ENCODE data around the gene PLCH2.
"Not testable (repeated sequence)": the region's sequence is repeated elsewhere in the genome, so short reads cannot be mapped to it uniquely, and the experiment has no call there.

The PLCH2 gene

GRCh38 chr1:2552189-2552588, 76.1 kb downstream of the PLCH2 start:
- in situ Hi-C loops (cut with HindIII; ENCODE audit: low pct_unique_long_range_greater_than_20kb, low sequenced_read_pairs) = no loop called here
- DNase-seq (ENCODE audit: low read depth in 1 of 2, low spot score in 1 of 2) = no peak
- no peak for TF ChIP-seq JUND (IDR thresholded peaks at IDR 0.05; ENCODE audit: low read depth)

DNA sequence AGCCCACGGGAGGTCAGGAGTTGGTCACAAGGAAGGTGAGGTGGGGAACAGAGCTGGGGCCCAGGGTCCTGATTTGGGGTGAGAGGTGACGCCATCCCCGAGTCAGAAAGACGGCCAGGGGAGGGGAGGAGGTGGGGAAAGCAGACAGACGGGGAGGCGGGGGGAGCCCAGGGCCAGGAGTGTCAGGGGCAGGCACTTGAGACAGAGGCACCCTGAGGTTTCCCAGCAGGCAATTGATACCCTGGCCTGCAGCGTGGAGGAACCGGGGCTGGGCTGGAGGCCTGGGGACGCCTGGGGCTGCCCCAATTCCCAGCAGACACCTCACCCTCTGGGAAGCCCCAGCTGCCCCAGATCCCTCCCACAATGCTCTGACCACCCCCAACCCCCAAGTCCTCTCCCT, 77.0 kb downstream of the PLCH2 start:
- in situ Hi-C loops (cut with HindIII; ENCODE audit: low pct_unique_long_range_greater_than_20kb, low sequenced_read_pairs); DNase-seq (ENCODE audit: low read depth in 1 of 2, low spot score in 1 of 2): not testable (repeated sequence)

- in situ Hi-C loops (cut with HindIII; ENCODE audit: low pct_unique_long_range_greater_than_20kb, low sequenced_read_pairs) = no loop called here
- no peak for DNase-seq (ENCODE audit: low read depth in 1 of 2, low spot score in 1 of 2)
- no peak for TF ChIP-seq JUND (IDR thresholded peaks at IDR 0.05; ENCODE audit: low read depth)
Measured at GRCh38 chr1:2553871-2554620, 78.0 kb downstream of the PLCH2 start.

DNA sequence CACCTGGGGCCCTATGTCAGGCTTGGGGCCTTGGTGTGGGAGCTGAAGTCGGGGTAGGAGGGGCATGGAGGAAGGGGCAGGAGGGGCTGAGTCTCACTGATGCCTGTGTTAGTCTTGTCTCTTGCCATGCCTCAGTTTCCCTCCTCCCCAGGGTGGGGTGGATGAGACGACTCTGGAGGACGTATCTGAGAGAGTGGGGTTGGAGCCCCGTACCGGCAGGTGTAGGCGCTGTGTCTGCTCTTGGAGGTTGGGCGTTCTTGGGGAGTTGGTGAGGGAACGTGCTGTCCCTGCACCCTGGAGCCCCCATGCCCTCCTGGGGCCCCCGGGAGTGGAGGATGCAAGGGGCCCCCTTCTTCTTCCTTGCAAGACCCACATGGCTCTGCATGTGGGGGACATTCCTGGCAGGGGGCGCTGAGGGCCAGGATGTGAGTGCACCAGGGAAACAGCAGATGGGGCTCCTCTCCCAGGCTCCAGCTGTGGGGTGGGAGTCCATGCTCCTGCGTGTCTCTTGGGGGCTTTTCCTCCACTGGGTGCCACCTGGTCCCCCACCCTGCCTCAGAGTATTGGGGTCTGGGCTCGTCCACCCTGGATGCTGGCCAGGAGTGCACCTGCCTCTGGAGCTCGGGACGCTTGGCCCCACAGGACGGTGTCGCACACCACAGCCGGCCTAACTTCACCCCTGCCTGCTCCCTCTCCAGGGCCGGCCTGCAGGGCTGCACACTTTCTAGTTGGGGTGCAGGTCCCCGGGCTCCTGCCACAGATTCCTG, 78.7 kb downstream of the PLCH2 start:
- in situ Hi-C loops (cut with HindIII; ENCODE audit: low pct_unique_long_range_greater_than_20kb, low sequenced_read_pairs) = no loop called here
- TF ChIP-seq JUND (IDR thresholded peaks at IDR 0.05; ENCODE audit: low read depth) = no peak
- DNase-seq (ENCODE audit: low read depth in 1 of 2, low spot score in 1 of 2) = no peak

Measured in T47D (cell line).